ENCODE results near the gene BZW1. TPM values are rescaled to one million over a fixed set of nuclear protein-coding genes. Genes with fewer than 3 reads are reported as not detected.

The BZW1 gene
- 100 to 1,000 TPM; 127 to 246 (median 207) TPM for total RNA-seq
- 100 to 1,000 TPM; 155 to 162 TPM for polyA plus RNA-seq
- 198 reads per million, percentile 93 among the genes with 10 or more reads in this experiment for total RNA-seq

DNA sequence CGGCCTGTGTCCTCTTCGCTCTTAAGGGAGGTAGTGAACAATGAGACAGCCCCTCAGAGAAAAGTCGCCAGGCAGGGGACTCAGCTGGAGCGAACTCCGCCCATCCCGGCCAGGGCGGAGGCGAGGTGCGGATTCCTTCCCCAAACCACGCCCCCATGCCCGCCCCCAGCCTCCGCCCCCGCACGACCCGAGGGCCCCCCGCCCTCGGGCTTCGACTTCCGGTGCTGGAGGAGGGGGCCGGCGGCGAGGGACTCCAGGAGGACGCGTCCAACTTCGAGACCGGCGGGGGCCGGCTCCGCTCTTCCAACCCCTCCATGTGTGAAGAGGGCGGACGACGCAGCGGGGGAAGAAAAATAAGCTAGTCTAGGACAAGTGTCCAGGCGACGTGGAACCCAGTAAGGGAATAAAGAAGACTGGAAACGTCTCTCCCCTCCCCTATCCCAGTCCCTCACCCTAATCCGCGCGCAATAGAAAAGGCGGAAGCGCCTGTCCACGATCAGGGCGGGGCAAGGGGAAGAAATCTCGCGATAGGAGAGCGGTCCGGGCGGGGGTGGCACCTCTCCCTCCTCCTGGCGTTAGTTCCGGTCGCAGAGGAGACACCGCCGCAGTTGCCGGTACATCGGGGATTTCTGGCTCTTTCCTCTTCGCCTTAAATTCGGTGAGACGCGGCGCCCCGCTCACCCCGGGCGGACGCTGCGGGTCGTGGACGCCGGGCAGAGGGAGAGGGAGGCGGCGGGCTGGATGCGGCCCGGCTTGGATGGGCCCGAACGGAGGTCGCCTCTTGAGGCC is at the start of gene BZW1:
Gene BZW1 (plus strand): TSS at position 578 of the 789 bp plus-strand sequence. CDS start 1,308 bp downstream, outside the sequence.
- H3K4me1 ChIP-seq (ENCODE audit: control insufficient read depth in 2 of 2, insufficient read depth in 2 of 2, low read length in 2 of 2): peaks cover 19 to 24% of the 10 kb centered on the region in 2 donors
- peaks cover 23 to 31% (median 24%) of the 10 kb centered on the region in 3 experiments for H3K36me3 ChIP-seq (ENCODE audit: control insufficient read depth in 2 of 3, insufficient read depth in 3 of 3, low read length in 3 of 3)
- Mint-ChIP-seq H3K9me3 (peaks cover 0 to 3% (median 0%) of the 10 kb centered on the region in 11 donors), H3K4me3 (peak within 1 kb of the TSS; percentile 89 to 99 (median 98)), H3K27me3 (peaks cover 0 to 2% (median 0%) of the 10 kb centered on the region in 5 donors), H3K36me3 (peaks cover 11 to 29% (median 26%) of the 10 kb centered on the region in 5 donors), H3K4me1 (peaks cover 30 to 56% (median 48%) of the 10 kb centered on the region in 7 donors), H3K27ac (peak within 1 kb of the TSS; percentile 91 to 99 (median 98))
- intact Hi-C loops (cut with micrococcal nuclease): loop anchor here (1.0 to 10.0 kb wide), 22 partner anchors 53 to 1456 kb away; partner anchors contain the start of genes C2orf69 (in 2 of the 2), CLK1 (in 2 of the 2), HYCC2 (in 2 of the 2) and KCTD18 (in 2 of the 2)
- peak within 1 kb of the TSS; percentile 89 for H3K4me3 ChIP-seq (ENCODE audit: low read length)
- ChIA-PET POLR2A (interaction anchor here (0.5 to 2.3 kb wide), 15 partner anchors 16 to 969 kb away, joined by 3 to 39 read pairs (median 4); partner anchors contain the start of genes ALS2, CASP10, CLK1 and NIF3L1), CTCF (interaction anchor here (0.8 kb wide), 1 partner anchor 99 kb away, joined by 3 read pairs; no protein-coding TSS in a partner anchor)
- H3K27me3 ChIP-seq (ENCODE audit: control insufficient read depth in 2 of 2, insufficient read depth in 2 of 2, low read length in 2 of 2): no peaks in the 10 kb centered on the region
- ATAC-seq (peak; percentile 91), DNase-seq (peak; percentile 92 to 99 (median 98))
- H3K27ac ChIP-seq (ENCODE audit: low read depth, low read length): peak within 1 kb of the TSS; percentile 99
- H3K9me3 ChIP-seq (ENCODE audit: control insufficient read depth in 2 of 3, low read length in 3 of 3): no peaks in the 10 kb centered on the region

DNA sequence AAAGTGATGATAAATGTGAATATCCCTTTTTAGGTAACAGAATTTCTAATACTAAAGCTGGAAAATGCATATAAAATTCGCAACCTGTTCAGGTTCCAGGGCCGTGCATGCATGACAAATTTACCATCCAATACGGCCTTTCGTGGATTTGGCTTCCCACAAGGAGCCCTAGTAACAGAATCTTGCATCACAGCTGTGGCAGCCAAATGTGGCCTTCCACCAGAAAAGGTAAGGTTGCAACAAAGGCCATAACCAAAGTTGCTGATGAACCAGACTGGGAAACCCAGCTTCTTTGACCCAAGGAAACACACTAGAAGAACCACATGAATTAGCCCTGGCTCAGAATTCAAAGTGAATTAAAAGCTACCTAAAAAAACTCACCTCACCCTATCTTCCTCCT is 49.6 kb upstream of the BZW1 start:
- H3K27me3 ChIP-seq (ENCODE audit: control insufficient read depth in 2 of 2, insufficient read depth in 2 of 2, low read length in 2 of 2): no peaks in the 10 kb centered on the region
- no peaks in the 10 kb centered on the region for H3K36me3 Mint-ChIP-seq
- no peak overlapping the region for H3K4me3 ChIP-seq (ENCODE audit: low read length)
- no peaks in the 10 kb centered on the region for H3K4me1 ChIP-seq (ENCODE audit: control insufficient read depth in 2 of 2, insufficient read depth in 2 of 2, low read length in 2 of 2)
- intact Hi-C loops (cut with micrococcal nuclease): no loop called here
- CTCF ChIA-PET: no interaction called here
- H3K9me3 Mint-ChIP-seq: no peaks in the 10 kb centered on the region
- POLR2A ChIA-PET: no interaction called here
- no peaks in the 10 kb centered on the region for H3K36me3 ChIP-seq (ENCODE audit: control insufficient read depth in 2 of 3, insufficient read depth in 3 of 3, low read length in 3 of 3)
- ATAC-seq (no peak), DNase-seq (no peak)
- H3K27me3 Mint-ChIP-seq: peaks cover 0 to 7% (median 5%) of the 10 kb centered on the region in 5 donors
- H3K4me1 Mint-ChIP-seq: peaks cover 0 to 26% (median 0%) of the 10 kb centered on the region in 7 donors
- H3K27ac ChIP-seq (ENCODE audit: low read depth, low read length): no peak overlapping the region
- H3K27ac Mint-ChIP-seq: no peak overlapping the region
- no peaks in the 10 kb centered on the region for H3K9me3 ChIP-seq (ENCODE audit: control insufficient read depth in 2 of 3, low read length in 3 of 3)
- H3K4me3 Mint-ChIP-seq: no peak overlapping the region

DNA sequence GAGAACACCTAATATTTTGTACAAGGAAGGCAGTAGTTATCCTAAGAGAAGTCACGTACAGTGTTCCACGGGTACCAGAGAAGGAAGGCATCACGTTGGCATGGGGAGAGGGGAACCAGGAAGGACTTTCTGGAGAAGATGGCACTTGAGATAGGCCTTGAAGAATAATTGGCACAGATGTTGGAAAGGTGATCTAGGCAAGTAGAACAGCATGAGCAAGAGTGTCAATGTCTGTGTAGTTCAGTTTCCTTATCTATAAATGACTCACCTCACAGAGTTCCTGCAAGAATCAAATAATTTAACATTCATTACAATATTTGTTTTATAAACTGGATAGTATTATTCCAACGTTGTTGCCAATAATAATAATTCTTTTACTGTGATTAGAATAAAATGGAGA is 48.3 kb upstream of the BZW1 start:
- Mint-ChIP-seq H3K36me3 (no peaks in the 10 kb centered on the region), H3K9me3 (no peaks in the 10 kb centered on the region), H3K4me3 (no peak overlapping the region), H3K27me3 (peaks cover 0 to 5% (median 5%) of the 10 kb centered on the region in 5 donors), H3K4me1 (peaks cover 0 to 28% (median 0%) of the 10 kb centered on the region in 7 donors), H3K27ac (no peak overlapping the region)
- POLR2A ChIA-PET: no interaction called here
- DNase-seq (no peak), ATAC-seq (no peak)
- H3K27me3 ChIP-seq (ENCODE audit: control insufficient read depth in 2 of 2, insufficient read depth in 2 of 2, low read length in 2 of 2): no peaks in the 10 kb centered on the region
- CTCF ChIA-PET: interaction anchor here (0.6 kb wide), 1 partner anchor 265 kb away, joined by 3 read pairs; no protein-coding TSS in a partner anchor
- H3K36me3 ChIP-seq (ENCODE audit: control insufficient read depth in 2 of 3, insufficient read depth in 3 of 3, low read length in 3 of 3): no peaks in the 10 kb centered on the region
- H3K9me3 ChIP-seq (ENCODE audit: control insufficient read depth in 2 of 3, low read length in 3 of 3): no peaks in the 10 kb centered on the region
- no peaks in the 10 kb centered on the region for H3K4me1 ChIP-seq (ENCODE audit: control insufficient read depth in 2 of 2, insufficient read depth in 2 of 2, low read length in 2 of 2)
- intact Hi-C loops (cut with micrococcal nuclease): no loop called here
- H3K27ac ChIP-seq (ENCODE audit: low read depth, low read length): no peak overlapping the region
- H3K4me3 ChIP-seq (ENCODE audit: low read length): no peak overlapping the region

DNA sequence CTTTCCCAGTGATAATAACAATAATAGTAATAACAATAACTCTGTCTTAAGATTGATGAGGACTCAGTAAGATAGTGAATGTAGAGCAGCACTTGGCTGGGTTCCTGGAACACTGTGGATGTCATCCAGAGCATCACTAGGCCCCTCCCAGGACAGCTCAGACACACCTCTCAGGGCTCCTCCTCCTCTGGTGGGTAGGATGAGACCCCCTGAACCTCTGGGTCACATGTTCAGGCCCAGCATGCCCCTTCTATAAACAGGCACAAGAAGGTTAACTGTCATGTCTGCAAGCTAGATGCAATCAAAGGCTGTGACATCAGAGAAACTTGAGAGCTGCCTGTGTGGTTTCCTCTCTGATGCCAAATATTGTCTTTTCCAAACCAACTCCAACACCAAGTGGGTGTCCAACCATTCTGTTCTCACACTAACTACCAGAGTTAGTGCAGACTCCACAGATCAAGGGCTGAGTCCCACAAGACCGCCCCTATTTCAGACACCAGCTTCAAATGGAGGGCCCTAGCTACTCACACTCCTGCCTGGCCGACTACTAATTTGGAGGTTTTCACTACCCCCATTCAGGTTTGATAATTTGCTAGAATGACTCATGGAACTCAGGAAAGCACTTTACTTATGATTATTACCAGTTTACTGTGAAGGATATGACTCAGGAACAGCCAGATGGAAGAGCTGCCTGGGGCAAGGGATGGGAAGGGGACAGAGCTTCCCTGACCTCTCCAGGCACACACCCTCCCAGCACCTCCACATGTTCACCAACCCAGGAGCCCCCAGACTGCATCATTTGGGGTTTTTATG is 46.4 kb upstream of the BZW1 start:
- no peak overlapping the region for H3K27ac ChIP-seq (ENCODE audit: low read depth, low read length)
- Mint-ChIP-seq H3K4me1 (peaks cover 0 to 28% (median 0%) of the 10 kb centered on the region in 7 donors), H3K27ac (peak overlapping the region in 1 of 9 donors; percentile 40), H3K36me3 (no peaks in the 10 kb centered on the region), H3K27me3 (no peaks in the 10 kb centered on the region), H3K4me3 (peak overlapping the region in 1 of 10 donors; percentile 38), H3K9me3 (no peaks in the 10 kb centered on the region)
- intact Hi-C loops (cut with micrococcal nuclease): loop anchor here in 1 of 2 donors (5.0 kb wide), 1 partner anchor 53 kb away; no protein-coding TSS in a partner anchor
- no peak overlapping the region for H3K4me3 ChIP-seq (ENCODE audit: low read length)
- H3K4me1 ChIP-seq (ENCODE audit: control insufficient read depth in 2 of 2, insufficient read depth in 2 of 2, low read length in 2 of 2): no peaks in the 10 kb centered on the region
- no peaks in the 10 kb centered on the region for H3K36me3 ChIP-seq (ENCODE audit: control insufficient read depth in 2 of 3, insufficient read depth in 3 of 3, low read length in 3 of 3)
- CTCF ChIA-PET: no interaction called here
- POLR2A ChIA-PET: interaction anchor here (0.5 kb wide), 1 partner anchor 199 kb away, joined by 3 read pairs; no protein-coding TSS in a partner anchor
- no peaks in the 10 kb centered on the region for H3K9me3 ChIP-seq (ENCODE audit: control insufficient read depth in 2 of 3, low read length in 3 of 3)
- no peaks in the 10 kb centered on the region for H3K27me3 ChIP-seq (ENCODE audit: control insufficient read depth in 2 of 2, insufficient read depth in 2 of 2, low read length in 2 of 2)
- DNase-seq (peak in 1 of 9 donors; percentile 43), ATAC-seq (peak; percentile 22)

DNA sequence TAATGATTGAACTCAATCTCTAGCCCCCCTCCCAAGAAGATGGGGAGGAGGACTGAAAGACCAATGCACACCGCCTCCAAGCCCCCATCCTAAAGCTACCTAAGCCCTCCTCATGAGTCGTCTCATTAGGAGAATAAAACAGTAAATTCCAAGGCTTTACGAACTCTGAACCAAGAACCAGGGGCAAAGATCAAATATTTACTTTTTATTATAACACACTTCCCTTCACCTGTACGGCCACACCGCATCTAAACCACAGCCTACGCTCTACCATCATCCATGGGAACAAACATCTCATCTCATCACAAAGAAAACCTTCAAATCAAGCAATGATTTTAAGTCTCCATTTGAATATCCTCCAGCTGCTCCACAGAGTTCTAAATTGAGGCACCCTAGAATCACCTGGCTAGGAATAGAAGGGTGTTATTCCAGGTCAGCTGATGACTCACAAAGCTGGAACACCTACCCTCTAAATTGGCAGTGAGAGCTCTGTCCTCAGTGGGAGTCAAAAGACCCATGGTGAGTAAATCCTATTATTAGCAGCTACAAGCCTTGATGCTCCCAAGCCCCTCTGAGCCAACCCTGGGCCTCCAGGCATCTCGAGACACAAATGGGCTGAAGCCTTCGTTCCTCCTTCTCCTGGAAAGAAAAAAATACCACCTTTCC is 45.6 kb upstream of the BZW1 start:
- no peak overlapping the region for H3K27ac Mint-ChIP-seq
- ChIA-PET CTCF (no interaction called here), POLR2A (no interaction called here)
- Histone ChIP-seq H3K27me3 (ENCODE audit: control insufficient read depth in 2 of 2, insufficient read depth in 2 of 2, low read length in 2 of 2) (no peaks in the 10 kb centered on the region), H3K9me3 (ENCODE audit: control insufficient read depth in 2 of 3, low read length in 3 of 3) (no peaks in the 10 kb centered on the region), H3K27ac (ENCODE audit: low read depth, low read length) (no peak overlapping the region), H3K4me3 (ENCODE audit: low read length) (no peak overlapping the region), H3K4me1 (ENCODE audit: control insufficient read depth in 2 of 2, insufficient read depth in 2 of 2, low read length in 2 of 2) (no peaks in the 10 kb centered on the region), H3K36me3 (ENCODE audit: control insufficient read depth in 2 of 3, insufficient read depth in 3 of 3, low read length in 3 of 3) (no peaks in the 10 kb centered on the region)
- no peaks in the 10 kb centered on the region for H3K9me3 Mint-ChIP-seq
- peaks cover 0 to 28% (median 0%) of the 10 kb centered on the region in 7 donors for H3K4me1 Mint-ChIP-seq
- no peak for DNase-seq
- ATAC-seq: no peak
- H3K4me3 Mint-ChIP-seq: no peak overlapping the region
- intact Hi-C loops (cut with micrococcal nuclease): loop anchor here in 1 of 2 donors (5.0 kb wide), 1 partner anchor 54 kb away; no protein-coding TSS in a partner anchor
- H3K27me3 Mint-ChIP-seq: peaks cover 0 to 6% (median 0%) of the 10 kb centered on the region in 5 donors
- H3K36me3 Mint-ChIP-seq: no peaks in the 10 kb centered on the region
